Uterus (tissue), 2 donors: ENCODE results near the gene RAET1E.

Experiments
- POLR2A ChIP-seq, 2 donors: fragments of 450-650 bp; IDR thresholded peaks; one replicate each; pipeline ENCODE4 v1.6.1; 2016; ENCODE audit warnings: antibody characterized with exemption in 2 of 2, mild to moderate bottlenecking in 1 of 2, moderate library complexity in 1 of 2
- TF ChIP-seq, protein P1 (sequence below), 4 experiments: fragments of 200-600 bp in 2 of 4; fragments of 450-650 bp in 2 of 4; sonication (generic) in 2 of 4; IDR thresholded peaks; one replicate each; pipeline ENCODE4 v1.5.1; 2016 to 2019; ENCODE audit warnings: antibody characterized with exemption in 4 of 4, mild to moderate bottlenecking in 2 of 4, moderate library complexity in 1 of 4

DNA sequence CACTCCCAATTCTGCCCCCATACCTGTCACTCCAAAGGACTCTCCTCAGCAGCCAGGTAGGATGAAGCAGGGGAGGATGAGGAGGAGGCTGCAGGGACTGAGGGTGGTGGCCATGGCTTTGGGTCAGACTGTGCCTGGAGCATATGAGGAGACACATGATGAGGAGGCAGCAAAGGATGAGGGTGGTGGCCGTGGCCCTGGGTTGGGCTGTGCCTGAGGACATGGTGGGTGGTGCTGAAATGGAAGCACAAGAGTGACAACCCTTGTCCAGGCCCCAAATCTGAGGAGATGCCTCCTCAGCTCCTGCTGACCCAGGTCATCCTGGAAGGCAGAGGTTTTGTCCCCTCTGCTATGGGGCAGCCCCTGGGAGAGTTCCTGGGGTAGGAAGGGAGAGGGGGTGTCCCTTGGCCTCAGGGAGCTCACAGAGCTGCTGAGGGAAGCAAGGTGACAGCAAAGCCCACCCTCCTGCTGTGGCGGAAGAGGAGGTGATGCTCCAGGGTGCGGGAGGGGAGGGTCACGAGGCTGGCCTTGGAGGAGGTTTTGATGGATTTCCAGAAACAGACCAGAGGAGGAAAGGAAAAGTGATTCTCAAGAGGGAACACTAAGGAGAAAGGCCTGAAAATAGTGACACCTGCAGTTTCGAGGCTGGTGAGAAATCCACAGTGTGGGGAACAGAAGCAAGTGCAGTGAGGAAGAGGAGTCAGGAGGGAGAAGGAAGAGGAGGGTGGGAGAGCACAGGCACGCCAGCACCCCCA lies 20.4 kb upstream of the RAET1E start:
- TF ChIP-seq, protein P1, sequence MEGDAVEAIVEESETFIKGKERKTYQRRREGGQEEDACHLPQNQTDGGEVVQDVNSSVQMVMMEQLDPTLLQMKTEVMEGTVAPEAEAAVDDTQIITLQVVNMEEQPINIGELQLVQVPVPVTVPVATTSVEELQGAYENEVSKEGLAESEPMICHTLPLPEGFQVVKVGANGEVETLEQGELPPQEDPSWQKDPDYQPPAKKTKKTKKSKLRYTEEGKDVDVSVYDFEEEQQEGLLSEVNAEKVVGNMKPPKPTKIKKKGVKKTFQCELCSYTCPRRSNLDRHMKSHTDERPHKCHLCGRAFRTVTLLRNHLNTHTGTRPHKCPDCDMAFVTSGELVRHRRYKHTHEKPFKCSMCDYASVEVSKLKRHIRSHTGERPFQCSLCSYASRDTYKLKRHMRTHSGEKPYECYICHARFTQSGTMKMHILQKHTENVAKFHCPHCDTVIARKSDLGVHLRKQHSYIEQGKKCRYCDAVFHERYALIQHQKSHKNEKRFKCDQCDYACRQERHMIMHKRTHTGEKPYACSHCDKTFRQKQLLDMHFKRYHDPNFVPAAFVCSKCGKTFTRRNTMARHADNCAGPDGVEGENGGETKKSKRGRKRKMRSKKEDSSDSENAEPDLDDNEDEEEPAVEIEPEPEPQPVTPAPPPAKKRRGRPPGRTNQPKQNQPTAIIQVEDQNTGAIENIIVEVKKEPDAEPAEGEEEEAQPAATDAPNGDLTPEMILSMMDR (IDR thresholded peaks at IDR 0.05), result no peak
- TF ChIP-seq POLR2A (IDR thresholded peaks at IDR 0.05), result no peak
